Measurements from ENCODE around the gene PSMD1.

PSMD1 gene

GRCh38 chr2:231185886-231186285 lies 129.2 kb downstream of the PSMD1 start:
- no peak for TF ChIP-seq CTCF (conservative IDR thresholded peaks at IDR 0.05; ENCODE audit: low read depth, low read length)
- no peak overlapping the region for H3K4me3 ChIP-seq (ENCODE audit: low read length)
- no peak for DNase-seq (ENCODE audit: low read depth)

GRCh38 chr2:231186325-231186724 lies 129.7 kb downstream of the PSMD1 start:
- DNase-seq (ENCODE audit: low read depth): no peak
- H3K4me3 ChIP-seq (ENCODE audit: low read length): no peak overlapping the region
- no peak for TF ChIP-seq CTCF (conservative IDR thresholded peaks at IDR 0.05; ENCODE audit: low read depth, low read length)

GRCh38 chr2:231187736-231188505 lies 131.3 kb downstream of the PSMD1 start:
- no peak overlapping the region for H3K4me3 ChIP-seq (ENCODE audit: low read length)
- no peak for DNase-seq (ENCODE audit: low read depth)
- no peak for TF ChIP-seq CTCF (conservative IDR thresholded peaks at IDR 0.05; ENCODE audit: low read depth, low read length)

GRCh38 chr2:231188506-231189170 lies 132.0 kb downstream of the PSMD1 start:
- no peak for DNase-seq (ENCODE audit: low read depth)
- no peak overlapping the region for H3K4me3 ChIP-seq (ENCODE audit: low read length)
- no peak for TF ChIP-seq CTCF (conservative IDR thresholded peaks at IDR 0.05; ENCODE audit: low read depth, low read length)

DNA sequence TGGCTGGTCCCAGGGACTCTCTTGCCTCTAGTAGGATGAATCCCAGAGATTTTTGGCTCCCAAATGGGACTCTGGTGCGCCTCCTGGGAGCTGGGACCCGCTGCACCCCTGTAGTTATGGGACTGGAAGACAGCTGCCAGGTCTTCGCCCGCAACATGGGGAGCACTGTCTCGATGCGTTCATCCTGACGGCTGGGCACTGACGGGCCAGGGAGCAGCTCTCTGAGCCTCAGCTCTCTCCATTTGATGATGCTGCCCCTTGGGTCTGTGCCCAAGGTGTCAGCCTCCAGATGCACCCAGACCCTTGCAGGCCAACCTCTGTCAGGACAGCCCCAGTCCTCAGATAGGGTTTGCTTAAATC lies 132.5 kb downstream of the PSMD1 start:
- no peak for TF ChIP-seq CTCF (conservative IDR thresholded peaks at IDR 0.05; ENCODE audit: low read depth, low read length)
- no peak for DNase-seq (ENCODE audit: low read depth)
- no peak overlapping the region for H3K4me3 ChIP-seq (ENCODE audit: low read length)

DNA sequence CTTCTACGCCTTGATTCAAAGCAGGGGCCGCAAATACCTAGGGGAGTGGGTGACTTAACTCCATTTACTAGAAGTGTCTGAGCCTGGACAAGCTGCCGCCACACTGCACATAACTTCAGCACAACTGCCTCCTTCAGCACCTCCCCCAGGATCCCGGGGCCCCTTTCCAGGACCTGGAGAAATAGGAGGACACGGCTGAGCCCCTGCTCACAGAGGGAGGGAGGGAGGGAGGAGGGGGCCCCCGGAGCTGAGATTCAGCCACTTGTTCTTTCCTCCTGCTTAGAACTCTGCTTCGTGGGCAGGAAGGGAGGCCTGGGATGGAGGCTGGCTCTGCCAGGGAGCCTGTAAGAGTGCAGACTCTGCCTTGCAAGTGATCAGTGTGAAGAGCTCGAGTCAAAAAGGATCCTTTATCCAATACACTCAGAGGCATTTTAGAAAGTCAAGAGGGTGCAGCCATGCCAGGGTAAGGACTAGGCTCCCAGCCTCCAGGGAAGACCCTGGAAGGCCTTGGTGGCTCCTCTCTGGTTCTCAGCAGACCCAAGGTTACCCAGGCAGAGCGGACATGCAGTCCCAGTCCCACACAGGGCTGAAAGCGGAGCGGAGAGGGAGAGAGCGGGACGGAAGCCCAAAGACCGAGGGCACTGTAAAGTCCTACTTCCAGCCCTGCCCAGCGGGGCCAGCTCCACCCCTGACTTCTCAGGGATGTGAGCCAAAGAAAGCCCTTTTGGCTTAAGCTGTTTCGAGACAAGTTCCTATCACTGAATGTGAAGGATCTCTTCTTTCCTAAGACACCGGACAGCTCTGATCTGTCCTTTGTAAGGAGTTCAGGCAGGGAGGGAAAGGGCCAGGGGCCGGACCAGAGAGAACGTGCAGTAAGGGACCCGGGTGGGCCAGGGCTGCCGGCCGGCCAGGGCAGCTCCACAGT lies 133.2 kb downstream of the PSMD1 start:
- no peak overlapping the region for H3K4me3 ChIP-seq (ENCODE audit: low read length)
- no peak for TF ChIP-seq CTCF (conservative IDR thresholded peaks at IDR 0.05; ENCODE audit: low read depth, low read length)
- no peak for DNase-seq (ENCODE audit: low read depth)

Measured in retinal pigment epithelial cell (primary cell).